ENCODE measurements around the gene MKNK1.

The MKNK1 gene

GRCh38 chr1:46596846-46597245, 7.2 kb downstream of the MKNK1 start:
- DNase-seq: no peak
- TF ChIP-seq POLR2A (IDR thresholded peaks at IDR 0.05; ENCODE audit: low read length): no peak
- TF ChIP-seq GATA1 (IDR thresholded peaks at IDR 0.05; ENCODE audit: low read depth, low read length): no peak

- TF ChIP-seq POLR2A (IDR thresholded peaks at IDR 0.05; ENCODE audit: low read length): no peak
- TF ChIP-seq GATA1 (IDR thresholded peaks at IDR 0.05; ENCODE audit: low read depth, low read length): no peak
- no peak for DNase-seq
Observed at GRCh38 chr1:46596036-46596435, 8.0 kb downstream of the MKNK1 start.

GRCh38 chr1:46595127-46595526, 8.9 kb downstream of the MKNK1 start:
- TF ChIP-seq POLR2A (IDR thresholded peaks at IDR 0.05; ENCODE audit: low read length) (no peak), GATA1 (IDR thresholded peaks at IDR 0.05; ENCODE audit: low read depth, low read length) (no peak)

GRCh38 chr1:46594063-46594462, 10.0 kb downstream of the MKNK1 start:
- DNase-seq: no peak
- TF ChIP-seq POLR2A (IDR thresholded peaks at IDR 0.05; ENCODE audit: low read length): no peak
- no peak for TF ChIP-seq GATA1 (IDR thresholded peaks at IDR 0.05; ENCODE audit: low read depth, low read length)

More at GRCh38 chr1:46595127-46595526, 8.9 kb downstream of the MKNK1 start:
- DNase-seq: peak in 1 of 2 experiments; percentile 62

GRCh38 chr1:46592823-46593222, 11.2 kb downstream of the MKNK1 start:
- no peak for DNase-seq
- TF ChIP-seq POLR2A (IDR thresholded peaks at IDR 0.05; ENCODE audit: low read length) (no peak), GATA1 (IDR thresholded peaks at IDR 0.05; ENCODE audit: low read depth, low read length) (no peak)

GRCh38 chr1:46589529-46589928, 14.5 kb downstream of the MKNK1 start:
- no peak for DNase-seq
- TF ChIP-seq GATA1 (IDR thresholded peaks at IDR 0.05; ENCODE audit: low read depth, low read length) (no peak), POLR2A (IDR thresholded peaks at IDR 0.05; ENCODE audit: low read length) (no peak)

- TF ChIP-seq POLR2A (IDR thresholded peaks at IDR 0.05; ENCODE audit: low read length): no peak
- no peak for TF ChIP-seq GATA1 (IDR thresholded peaks at IDR 0.05; ENCODE audit: low read depth, low read length)
- DNase-seq: no peak
Observed at GRCh38 chr1:46587069-46587468, 17.0 kb downstream of the MKNK1 start.

- TF ChIP-seq POLR2A (IDR thresholded peaks at IDR 0.05; ENCODE audit: low read length): no peak
- TF ChIP-seq GATA1 (IDR thresholded peaks at IDR 0.05; ENCODE audit: low read depth, low read length): no peak
- DNase-seq: no peak
Observed at GRCh38 chr1:46585312-46585938, 18.6 kb downstream of the MKNK1 start.

GRCh38 chr1:46583494-46583893, 20.6 kb downstream of the MKNK1 start:
- no peak for DNase-seq
- TF ChIP-seq POLR2A (IDR thresholded peaks at IDR 0.05; ENCODE audit: low read length) (no peak), GATA1 (IDR thresholded peaks at IDR 0.05; ENCODE audit: low read depth, low read length) (no peak)

GRCh38 chr1:46582972-46583371, 21.1 kb downstream of the MKNK1 start:
- DNase-seq: no peak
- TF ChIP-seq GATA1 (IDR thresholded peaks at IDR 0.05; ENCODE audit: low read depth, low read length) (no peak), POLR2A (IDR thresholded peaks at IDR 0.05; ENCODE audit: low read length) (no peak)

- TF ChIP-seq POLR2A (IDR thresholded peaks at IDR 0.05; ENCODE audit: low read length): no peak
- TF ChIP-seq GATA1 (IDR thresholded peaks at IDR 0.05; ENCODE audit: low read depth, low read length): no peak
- DNase-seq: no peak
Observed at GRCh38 chr1:46581681-46582455, 22.2 kb downstream of the MKNK1 start.

GRCh38 chr1:46580140-46580903, 23.7 kb downstream of the MKNK1 start:
- peak in 1 of 2 experiments; percentile 13 for DNase-seq

GRCh38 chr1:46577671-46578070, 26.4 kb downstream of the MKNK1 start:
- TF ChIP-seq POLR2A (IDR thresholded peaks at IDR 0.05; ENCODE audit: low read length): no peak
- no peak for TF ChIP-seq GATA1 (IDR thresholded peaks at IDR 0.05; ENCODE audit: low read depth, low read length)
- DNase-seq: no peak

More at GRCh38 chr1:46580140-46580903, 23.7 kb downstream of the MKNK1 start:
- TF ChIP-seq GATA1 (IDR thresholded peaks at IDR 0.05; ENCODE audit: low read depth, low read length) (no peak), POLR2A (IDR thresholded peaks at IDR 0.05; ENCODE audit: low read length) (no peak)

- TF ChIP-seq GATA1 (IDR thresholded peaks at IDR 0.05; ENCODE audit: low read depth, low read length): no peak
- TF ChIP-seq POLR2A (IDR thresholded peaks at IDR 0.05; ENCODE audit: low read length): no peak
- no peak for DNase-seq
Observed at GRCh38 chr1:46576596-46576995, 27.5 kb downstream of the MKNK1 start.
